ENCODE measurements around the gene NECAB3.
A peak's percentile ranks its signal among the peaks of the same experiment; 100 is the strongest.

The NECAB3 gene

DNA sequence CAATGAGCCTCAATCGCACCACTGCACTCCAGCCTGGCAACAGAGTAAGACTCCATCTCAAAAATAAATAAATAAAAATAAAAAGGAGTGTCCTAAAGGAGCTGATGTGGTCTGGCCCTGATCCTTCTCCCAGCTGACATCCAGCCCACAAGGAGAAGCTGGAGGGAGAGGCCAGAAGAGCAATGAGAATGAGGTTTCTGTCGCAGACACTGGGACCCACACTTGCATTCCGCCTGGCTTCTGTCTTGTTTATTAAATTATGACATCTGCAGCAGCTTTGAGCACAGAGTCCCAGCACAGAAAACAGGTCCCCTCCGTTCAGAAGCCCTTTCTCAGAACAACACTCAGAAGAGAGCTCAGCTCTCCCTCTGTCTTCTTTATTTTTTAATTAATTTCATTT, 22.2 kb upstream of the NECAB3 start:
- no peak for DNase-seq

DNA sequence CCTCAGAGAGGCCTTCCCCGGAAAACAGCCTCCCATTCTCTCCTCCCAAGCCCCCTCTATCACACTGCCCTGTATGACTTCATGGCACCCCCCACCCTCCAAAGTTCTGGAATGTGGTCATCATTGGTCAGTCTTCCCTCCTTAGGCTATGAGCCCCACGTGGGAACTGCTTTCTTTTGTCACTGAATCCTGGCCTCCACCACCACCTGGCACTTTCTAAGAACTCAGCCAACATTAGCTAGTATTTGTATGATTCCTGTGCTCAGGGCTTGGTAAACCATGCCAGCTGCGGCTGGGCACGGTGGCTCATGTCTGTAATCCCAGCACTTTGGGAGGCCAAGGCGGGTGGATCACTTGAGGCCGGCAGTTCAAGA, 20.4 kb upstream of the NECAB3 start:
- DNase-seq: no peak

DNA sequence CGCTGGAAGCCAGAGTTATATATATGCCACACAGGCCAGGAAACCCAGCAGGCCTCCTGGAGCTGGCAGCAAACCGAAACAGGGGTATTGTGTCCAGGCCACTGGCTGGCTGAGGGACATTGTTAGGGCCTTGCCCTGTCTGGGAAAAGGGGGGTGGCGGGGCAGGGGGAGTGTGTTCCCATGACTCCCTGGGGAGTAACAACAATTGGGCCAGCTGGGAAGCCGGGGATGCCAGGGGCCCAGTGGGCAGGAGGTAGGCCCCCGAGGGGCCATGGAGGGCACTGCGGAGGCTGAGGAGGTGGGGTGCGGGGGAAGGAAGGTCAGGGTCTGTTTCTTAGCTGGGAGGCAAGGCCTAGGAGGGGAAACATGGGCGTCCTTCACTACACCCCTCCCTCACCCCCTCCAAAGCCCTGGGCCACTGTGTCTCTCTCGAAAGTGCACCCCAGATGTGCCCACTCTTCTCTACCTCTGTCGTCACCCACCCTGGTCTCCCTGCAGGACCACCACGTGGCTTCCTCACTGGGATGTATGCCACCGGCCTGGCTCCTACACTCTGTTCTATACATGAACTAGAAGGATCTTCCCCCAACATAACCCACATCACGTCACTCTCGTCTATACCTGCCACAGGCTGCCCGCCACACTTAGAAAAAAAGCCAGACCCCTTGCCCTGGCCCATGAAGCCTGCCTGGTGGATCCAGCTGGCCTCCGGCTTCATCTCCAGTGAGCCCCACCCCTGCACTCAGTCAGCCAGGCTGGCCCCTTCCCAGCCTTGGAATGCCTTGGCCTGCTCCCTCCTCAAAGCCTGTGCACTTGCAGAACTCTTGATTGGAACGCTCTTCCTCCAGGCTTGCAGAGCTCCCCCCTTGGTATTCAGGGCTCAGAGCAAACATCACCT, 19.8 kb upstream of the NECAB3 start:
- DNase-seq: no peak

DNA sequence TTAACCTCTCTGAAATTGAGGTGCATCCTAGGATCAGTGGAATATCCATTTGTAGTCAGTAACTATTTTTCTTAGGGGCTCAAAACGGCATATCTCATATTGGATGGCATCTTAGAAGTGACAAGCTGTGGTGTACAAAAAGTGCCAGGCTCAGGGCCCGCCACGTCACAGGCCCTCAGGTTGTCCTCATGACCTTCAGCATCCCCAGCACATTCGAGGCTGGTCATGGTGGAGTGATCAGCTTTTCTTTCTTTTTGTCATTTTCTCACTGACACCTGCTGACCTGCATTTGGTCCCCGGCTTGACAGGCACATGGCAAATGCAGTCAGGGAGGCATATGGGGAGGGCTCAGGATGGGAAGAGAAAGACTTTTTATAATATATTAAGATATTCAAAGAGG, 19.1 kb upstream of the NECAB3 start:
- DNase-seq: no peak

DNA sequence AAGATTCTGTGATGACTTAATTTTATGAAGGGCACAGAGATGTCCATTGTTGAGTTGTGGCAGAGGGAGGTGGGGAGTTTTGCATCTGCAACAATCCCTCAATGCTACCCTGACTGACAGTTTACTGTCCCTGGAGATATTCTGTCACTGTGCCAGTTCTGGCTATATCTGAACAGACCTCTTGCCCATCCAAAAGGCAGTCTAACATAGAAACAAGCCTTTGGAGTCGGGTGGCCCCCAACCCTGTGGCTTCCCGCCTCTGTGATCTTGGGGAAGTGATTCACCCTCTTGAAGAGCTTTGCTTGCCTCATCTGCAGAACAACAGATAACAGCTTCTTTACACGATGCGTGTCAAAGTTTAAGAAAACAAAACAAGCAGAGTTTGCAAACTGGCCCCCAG, 15.7 kb upstream of the NECAB3 start:
- DNase-seq: no peak

DNA sequence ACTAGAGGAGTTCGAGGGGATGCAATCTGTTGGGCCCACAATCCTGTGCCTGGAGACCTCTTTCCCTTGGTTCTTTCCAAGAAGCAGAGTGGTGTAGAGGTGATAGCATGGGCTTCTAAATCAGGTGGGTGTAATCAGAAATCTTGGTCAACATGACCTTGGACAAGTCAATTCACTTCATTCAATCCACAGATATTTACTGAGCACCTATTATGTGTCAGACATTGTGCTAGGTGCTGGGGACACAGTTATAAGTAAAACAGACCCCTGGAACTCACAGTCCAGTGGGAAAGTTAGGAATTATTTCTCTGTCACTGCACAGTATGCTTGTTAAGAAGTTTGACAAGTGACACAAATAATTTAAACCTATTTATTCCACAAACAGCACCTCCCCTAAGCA, 15.3 kb upstream of the NECAB3 start:
- DNase-seq: no peak

DNA sequence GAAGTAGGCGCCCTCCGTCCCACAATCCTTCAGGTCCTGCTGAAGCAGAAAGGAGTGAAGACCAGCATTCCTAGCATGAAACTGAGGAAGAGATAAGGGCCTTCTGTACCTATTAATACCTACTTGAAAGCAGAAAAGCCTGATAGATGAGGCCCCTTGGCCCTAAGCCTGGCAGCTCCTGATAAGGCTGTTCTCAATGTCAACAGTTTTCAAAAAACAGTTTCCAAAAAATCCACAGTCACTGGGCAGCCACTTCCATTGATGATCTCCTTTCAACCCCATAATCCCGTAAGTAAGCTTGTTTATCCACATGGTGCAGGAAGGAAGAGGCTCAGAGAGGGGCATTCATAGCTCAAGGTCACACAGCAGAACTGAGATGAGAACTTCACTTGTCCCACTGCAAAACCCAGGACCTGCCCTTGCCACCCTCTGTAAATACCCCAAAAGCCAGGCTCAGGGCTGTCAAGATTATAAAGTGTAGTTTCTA, 14.8 kb upstream of the NECAB3 start:
- DNase-seq: no peak

DNA sequence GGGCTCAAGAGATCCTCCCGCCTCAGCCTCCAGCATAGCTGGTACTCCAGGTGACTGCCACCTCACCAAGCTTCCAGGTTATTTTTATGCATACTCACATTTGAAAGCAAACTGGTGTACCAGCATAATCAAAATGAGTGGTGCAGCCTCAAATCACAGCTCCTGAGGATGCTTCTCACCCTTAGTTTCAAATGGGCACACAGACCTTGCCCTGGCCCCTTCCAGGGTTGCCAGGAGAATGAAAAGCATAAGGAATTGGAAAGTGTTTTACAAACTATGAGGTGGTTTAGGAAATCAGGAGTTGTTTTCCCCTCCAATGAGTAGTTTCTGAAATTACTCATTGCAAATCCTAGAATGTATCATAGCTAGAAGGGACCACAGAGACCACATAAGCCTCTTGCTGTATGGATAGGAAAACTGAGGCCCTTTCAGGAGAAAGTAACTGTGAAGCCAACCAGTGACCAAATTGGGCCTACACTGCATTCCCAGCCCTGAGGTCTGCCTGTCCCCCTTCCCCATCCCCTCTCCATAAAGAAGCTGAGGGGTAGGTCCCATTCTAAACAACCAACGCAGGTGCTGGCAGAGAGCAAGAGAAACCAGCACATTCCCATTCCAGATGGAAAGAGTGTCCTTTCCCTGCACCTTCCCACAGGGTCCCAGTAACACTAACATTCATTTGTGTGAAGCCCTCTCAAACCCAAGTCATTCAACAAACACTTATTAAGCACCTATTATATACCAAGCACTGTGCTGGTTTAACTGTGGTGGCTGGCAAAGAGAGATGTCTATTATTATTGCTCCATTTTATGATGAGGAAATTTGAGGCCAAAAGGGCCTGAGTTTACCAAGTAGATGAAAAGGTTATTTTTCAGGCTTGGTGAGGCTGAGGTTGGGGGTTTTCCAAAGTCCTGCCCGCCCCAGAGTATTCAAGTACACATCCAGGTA, 14.0 kb upstream of the NECAB3 start:
- no peak for DNase-seq

DNA sequence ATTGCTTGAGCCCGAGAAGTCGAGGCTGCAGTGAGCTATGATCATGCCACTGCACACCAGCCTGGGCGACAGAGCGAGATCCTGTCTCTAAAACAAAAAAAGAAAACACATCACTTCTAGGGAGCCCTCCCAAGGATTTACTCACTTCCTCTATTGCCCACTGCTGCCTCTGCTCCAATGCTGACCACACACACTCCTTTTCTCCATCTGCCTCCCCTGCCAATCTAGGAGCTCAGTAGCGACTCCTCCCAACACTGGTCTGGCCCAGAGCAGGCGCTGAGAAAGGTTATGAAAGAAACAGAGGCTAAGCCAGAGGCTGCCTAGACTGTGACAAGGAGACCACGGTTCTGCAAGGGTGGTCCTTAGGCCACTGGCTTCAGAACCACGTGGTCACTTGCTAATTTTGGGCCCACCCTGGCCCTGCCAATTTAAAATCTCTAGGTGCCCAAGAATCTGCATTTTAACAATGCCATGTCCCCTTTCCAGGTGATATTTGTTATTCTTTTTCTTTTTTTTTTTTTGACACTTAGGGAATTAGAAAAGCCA, 13.2 kb upstream of the NECAB3 start:
- DNase-seq: no peak

DNA sequence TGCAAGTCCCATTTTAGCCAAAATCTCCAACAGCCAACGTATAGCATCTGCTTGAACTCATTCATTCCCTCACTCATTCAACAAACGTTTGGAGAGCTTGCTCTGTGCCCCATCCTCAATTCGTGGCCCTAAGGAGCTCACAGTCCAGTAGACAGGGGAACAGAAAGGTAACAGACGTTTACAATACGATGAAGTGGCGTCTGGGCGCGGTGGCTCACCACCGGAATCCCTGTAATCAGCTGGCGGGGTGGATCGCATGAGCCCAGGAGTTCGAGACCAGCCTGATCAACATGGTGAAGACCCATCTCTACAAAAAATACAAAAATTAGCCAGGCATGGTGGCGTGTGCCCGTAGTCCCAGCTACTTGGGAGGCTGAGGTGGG, 12.7 kb upstream of the NECAB3 start:
- DNase-seq: no peak

DNA sequence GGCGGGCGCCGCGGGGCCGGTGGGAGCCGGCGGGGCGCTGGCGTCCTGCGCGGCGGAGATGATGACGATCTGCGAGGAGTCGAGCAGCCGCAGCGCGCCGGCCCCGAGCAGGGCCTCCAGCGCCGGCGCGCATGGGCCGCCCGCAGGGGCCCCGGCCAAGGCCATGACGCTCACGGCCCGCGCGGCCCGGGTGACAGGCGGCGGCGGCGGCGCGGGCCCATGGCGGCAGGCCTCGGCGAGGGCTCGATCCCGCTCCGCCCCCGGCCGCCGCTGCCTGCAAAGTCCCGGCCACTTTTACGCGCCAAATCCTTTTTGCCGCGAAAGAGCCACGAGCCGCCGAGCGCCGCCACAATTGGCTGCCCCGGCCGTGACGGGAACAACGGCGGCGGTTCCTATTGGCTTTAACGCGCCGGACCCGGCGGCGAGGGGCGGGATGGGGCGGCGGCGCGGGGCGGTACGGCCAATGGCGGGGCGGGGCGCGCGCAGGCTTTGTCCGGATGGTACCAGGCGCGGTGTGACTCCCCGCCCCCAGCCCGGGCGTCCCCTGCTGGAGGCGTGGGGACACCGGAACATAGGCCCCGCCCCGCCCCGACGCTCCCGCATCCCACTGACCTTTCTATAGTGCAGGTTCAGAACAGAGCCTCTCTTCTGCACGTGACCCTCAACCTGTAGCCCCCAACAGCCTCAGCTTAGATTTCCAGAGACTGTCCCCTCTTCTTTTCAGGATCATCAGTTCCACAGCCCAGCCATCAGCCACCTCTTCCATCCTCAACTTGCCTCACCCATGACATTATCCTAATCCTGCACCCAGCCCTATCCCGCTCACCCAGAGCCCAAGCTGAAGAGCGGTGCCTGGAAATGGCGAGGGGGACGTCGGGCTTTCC, 12.1 kb upstream of the NECAB3 start, which contains the start of gene E2F1:
Gene E2F1, minus strand, starts transcription at position 286 of the 884 bp plus-strand sequence. Its CDS starts 121 bp downstream, at position 165.
- DNase-seq: peak; percentile 93

DNA sequence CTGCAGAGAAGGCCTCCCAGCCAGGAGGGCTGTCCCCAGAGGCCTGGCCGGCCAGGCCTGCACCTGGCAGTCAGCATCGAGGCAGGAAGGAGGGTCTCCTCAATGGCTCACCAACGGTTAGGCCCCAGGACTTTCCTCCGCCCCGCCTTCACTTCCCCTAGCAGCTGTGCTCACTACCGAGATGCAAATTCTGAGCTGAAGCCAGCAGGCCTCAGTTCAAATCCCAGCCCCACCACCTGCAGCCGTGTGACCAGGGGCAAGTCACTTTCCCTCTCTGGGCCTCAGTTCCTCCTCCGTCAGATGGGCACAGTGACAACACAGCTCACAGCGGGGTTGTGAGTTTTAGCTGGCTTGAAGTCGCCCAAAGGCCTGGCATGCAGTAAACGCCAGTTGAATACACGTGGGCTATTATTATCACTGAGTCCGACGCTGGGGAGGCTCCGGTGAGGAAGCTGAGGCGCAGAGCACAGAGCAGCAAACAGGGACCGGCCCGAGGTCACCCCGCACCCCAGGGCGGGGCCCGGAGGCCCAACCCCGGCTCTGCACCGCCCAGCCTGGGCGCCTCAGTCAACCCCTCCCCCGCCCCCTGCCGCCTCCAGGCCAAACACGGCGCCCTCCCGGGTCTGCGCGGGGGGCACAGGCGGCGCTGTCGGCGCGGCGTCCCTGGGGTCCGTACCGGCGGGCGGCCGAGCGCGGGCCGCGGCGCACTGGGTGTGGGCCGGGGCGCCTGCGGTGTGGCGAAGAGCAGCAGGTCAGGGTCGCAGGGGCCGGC, 11.3 kb upstream of the NECAB3 start:
- DNase-seq: peak; percentile 37

DNA sequence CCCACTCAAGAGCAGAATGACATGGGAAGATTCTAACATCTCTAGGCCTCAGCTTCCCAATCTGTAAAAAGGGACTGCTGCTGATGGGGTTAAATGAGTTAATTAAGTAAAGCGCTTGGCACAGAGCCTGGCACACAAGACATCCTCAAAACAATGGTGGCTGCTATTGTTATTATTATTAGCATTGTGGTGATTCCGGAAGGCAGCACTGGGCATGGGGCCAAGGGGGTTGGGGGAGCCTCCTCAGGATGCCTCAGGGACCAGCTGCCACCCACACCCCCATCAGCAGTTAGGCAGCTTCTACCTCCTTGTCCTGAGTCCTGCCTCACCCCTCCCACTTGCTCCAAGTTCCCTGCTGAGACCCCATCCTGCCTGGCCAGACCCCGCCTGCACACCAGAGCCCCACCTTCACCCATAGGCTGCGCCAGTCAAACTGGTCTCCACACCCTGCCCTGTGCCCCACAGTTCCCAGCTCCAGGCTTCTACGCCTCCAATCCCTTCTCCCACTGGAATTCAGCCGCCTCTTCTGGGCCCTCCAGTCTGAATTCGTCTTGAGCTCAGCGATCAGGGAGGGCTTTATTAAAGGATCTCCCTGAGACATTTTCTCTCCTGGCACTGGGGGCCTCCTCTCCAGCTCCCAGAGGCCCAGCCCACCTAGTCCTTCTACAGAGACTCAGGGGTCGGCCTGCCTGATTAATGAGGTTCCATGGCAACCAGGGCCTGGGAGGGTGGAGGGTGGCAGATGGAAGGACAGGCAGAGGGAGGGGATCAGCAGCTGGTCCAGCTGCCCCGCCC, 10.5 kb upstream of the NECAB3 start:
- DNase-seq: no peak

DNA sequence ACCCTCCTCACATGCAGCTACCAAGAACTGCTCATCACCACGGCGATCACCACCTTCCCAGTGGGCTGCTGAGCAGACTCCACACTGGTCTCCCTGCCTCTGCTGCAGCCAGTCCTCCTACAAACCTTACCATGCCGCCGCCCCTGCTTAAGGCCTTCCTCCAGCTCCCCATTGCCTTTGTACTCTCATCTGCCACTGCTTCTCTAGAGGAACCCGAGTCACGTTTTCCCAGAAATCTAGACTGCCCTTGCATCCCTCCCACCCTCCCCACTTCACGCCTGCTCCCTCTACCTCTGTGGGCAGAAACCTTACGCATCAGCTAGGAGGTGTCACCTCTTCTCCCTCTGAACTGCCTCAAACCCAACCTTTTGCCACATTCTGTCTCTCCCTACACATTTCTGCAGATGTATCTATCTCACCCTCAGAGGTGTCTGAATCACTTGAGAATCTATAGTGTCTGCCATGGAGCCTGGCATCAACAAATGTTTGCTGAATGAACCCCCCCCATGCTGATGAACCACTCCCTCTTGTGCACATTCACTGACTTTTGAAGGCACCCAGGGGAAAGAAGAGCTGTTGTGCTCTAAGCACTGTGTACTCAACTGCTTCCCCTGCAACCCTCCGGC, 7.6 kb upstream of the NECAB3 start:
- DNase-seq: no peak

DNA sequence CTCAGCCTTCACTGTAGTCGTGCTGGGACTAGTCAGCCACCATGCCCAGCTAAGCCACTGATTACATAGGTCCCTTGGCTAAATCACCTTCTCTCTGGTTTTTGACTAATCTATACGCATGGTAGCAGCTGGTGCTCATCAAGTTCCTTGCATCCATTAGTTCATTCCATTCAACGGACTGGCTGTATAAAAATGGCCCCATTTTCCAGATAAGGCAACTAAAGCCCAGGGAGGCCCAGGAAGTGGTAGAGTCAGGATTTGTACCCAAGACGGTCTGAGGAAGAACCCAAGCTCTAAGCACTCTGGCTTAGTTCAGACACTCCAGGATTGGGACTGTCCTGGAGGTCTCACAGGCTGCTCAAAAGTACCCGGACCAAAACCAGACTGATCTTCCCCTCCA, 7.1 kb upstream of the NECAB3 start:
- no peak for DNase-seq

DNA sequence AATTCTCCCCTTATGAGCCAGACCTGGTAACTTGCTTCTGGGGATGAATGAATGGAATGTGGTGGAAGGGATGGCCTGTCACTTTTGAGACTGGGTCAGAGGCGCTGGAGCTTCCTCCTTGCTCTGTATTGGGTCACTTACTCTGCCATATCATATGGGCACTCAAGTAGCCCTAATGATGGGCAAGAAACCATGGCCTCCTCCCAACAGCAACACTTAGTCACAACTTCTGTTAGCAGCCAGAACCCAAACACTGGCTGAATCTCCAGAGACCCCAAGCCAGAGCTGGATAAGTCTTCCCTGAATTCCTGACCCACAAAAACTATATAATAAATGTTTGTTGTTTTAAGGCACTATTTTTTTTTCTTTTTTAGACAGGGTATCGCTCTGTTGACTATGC, 6.5 kb upstream of the NECAB3 start:
- DNase-seq: no peak

DNA sequence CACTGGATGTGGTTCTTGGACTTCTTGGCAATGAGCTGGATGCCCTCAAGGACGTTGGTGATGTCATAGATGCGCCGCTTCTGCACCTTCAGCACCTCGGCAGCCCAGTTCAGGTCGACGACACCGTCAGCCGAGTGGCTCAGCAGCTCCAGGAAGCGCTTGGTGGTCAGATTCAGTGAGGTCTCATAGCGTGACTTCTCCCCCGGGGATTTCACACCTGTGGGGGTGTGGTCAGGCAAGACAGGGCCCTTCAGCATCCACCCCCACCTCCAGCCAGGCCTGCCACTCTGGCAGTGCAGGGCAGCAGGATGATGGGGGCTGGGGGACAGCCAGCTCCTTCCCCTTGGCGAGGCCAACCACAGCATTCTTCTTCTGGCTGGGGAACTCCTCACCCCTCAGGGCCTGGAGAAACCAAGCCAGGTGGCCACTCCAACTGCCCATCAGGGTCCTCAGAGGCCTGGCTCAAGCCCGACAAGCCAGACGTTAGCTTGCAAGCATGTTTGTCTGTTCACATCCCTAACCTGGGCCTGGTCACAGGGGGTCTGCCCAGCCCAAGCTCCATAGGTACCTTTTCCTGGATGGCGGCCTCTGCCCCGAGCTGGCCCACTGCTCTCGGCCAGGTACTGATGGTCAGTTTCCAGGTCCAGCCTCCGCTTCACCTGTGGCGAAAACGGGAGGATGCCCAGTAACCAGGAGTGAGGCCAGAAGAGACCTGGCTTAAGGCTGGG, 5.7 kb upstream of the NECAB3 start:
- DNase-seq: no peak

DNA sequence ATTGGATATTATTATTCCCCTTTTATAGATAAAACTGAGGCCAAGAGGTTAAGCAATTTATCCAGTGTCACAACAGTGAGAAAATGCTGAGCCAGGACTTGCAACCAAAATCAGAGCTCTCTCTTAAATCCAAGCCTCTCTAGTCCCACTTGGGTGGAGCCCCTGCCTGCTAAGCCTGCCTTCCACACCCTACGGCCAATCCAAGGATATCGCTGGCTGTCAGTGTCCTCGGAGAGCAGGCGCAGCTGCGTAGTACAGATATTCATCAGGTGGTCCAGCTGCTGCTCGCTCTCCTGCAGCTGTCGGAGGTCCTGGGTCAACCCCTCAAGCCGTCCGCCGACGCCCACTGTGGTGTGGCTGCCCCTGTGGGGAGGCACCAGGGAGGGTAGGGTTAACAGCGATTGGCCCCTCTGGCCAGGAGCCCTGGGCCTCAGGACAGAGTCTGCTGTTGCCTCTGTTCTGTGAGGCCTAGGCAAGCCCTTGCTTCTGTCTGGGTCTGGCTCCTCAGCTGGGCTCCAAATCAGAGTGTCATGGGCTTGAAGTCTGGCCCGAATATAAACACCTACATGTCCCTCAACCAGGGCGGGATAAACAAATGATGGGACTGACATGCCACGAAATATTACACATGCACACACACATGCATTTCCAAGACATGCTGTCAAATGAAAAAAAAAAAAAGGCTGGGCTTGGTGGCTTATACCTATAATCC, 3.9 kb upstream of the NECAB3 start:
- DNase-seq: no peak
